ENCODE measurements around the gene DYNLRB1. TPM values are rescaled to one million over a fixed set of nuclear protein-coding genes. Genes with fewer than 3 reads are reported as not detected.

DYNLRB1 gene
- total and polyA plus RNA-seq, 2 donors (not counting 3 experiments of a cell fraction or from before 2014, with no cell fraction given) = 142 to 245 TPM

DNA sequence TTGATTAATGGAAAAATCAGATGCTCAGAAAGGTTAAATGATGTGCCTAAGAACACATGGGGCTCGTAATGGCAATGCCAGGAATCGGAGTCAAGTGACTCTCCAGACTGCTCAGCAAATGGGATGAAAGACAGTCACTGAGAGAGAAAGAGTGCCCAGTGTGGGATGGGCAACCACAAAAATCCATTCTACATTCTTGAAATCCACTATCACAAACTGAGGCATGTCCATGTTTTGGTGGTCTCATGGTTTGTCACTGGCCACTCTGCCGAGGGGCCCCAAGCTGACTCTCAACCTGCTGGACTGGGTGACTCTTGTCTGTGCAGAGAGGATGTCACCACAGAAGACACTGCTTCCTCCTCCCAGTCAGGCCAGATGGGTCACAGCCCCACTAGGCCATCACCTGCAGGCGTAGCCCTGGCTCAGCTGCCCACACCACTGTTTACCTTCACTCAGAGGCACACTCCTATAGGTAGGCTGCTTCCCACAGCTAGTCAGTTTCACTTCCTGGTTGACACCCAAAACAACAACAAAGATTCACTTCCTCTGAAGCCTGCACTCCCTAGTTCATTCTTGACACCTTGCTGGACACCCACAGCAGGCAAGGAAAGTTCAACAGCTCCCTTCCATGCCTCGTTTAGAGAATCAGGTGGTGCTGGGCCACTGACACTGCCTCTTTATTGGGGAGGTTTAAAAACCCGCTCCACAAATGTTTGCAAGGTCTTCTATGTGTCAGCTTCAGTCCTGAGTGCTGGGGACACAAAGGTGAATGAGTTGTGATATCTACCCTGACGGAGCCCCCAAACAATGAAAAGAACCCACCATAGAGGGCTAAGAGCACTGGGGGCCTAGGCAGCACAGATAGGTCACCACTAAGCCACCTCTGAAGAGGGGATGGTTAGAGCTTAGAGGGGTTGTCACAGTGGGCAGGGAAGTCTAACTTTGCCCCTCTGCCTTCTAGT, 64.0 kb downstream of the DYNLRB1 start:
- DNase-seq (ENCODE audit: low read depth, low spot score) (no peak), FAIRE-seq (no peak)
- Histone ChIP-seq H3K4me2 (ENCODE audit: insufficient read depth, low read length) (no peak overlapping the region), H3K4me3 (replicated peaks in 1 of 3; ENCODE audit: insufficient read depth in 1 of 3, low read depth in 1 of 3, low read length in 3 of 3) (no peak overlapping the region), H4K20me1 (replicated peaks; ENCODE audit: control insufficient read depth, extremely low read depth, insufficient read depth, low read length) (no peaks in the 10 kb centered on the region), H3K36me3 (ENCODE audit: control insufficient read depth in 2 of 2, extremely low read depth in 1 of 2, insufficient read depth in 2 of 2, low read length in 2 of 2) (peaks cover 0 to 5% of the 10 kb centered on the region in 2 experiments), H2AFZ (ENCODE audit: low read depth, low read length) (no peak overlapping the region), H3K4me1 (ENCODE audit: control insufficient read depth, extremely low read depth, insufficient read depth, low read length) (peaks cover 14% of the 10 kb centered on the region), H3K27me3 (ENCODE audit: control insufficient read depth in 2 of 2, insufficient read depth in 2 of 2, low read length in 2 of 2) (no peaks in the 10 kb centered on the region), H3K27ac (ENCODE audit: insufficient read depth, low read depth, low read length) (no peak overlapping the region), H3K9me1 (replicated peaks; ENCODE audit: control insufficient read depth, extremely low read depth, insufficient read depth, low read length) (no peaks in the 10 kb centered on the region), H3K9me3 (replicated peaks; ENCODE audit: control insufficient read depth, insufficient read depth, low read length) (no peaks in the 10 kb centered on the region), H3K9ac (replicated peaks; ENCODE audit: extremely low read depth, insufficient read depth, low read length) (no peak overlapping the region), H3K79me2 (ENCODE audit: control insufficient read depth, insufficient read depth, low read length) (no peaks in the 10 kb centered on the region)
- dilution Hi-C loops (cut with MboI; ENCODE audit: extremely low pct_ligation_motif_present, low sequenced_read_pairs) (no loop called here), intact Hi-C loops (cut with micrococcal nuclease) (loop anchor here (1.0 kb wide), 3 partner anchors 128 to 189 kb away; no protein-coding TSS in a partner anchor)
- CTCF ChIA-PET = interaction anchor here (0.9 to 6.1 kb wide), 9 partner anchors 15 to 196 kb away, joined by 3 to 92 read pairs (median 7); partner anchors contain the start of gene TP53INP2
- BruUV-seq (replicated peaks) = no TSS peak
- POLR2A ChIA-PET = no interaction called here
- TF ChIP-seq EZH2 (IDR thresholded peaks at IDR 0.05; ENCODE audit: borderline replicate concordance, low read depth, low read length, severe bottlenecking) (no peak), MYC (IDR thresholded peaks at IDR 0.05; ENCODE audit: low read depth, low read length) (no peak), JUN (IDR thresholded peaks at IDR 0.05; ENCODE audit: borderline replicate concordance, insufficient read depth, insufficient read length, low read depth) (no peak), GATA2 (IDR thresholded peaks at IDR 0.05; ENCODE audit: insufficient read depth, insufficient read length, low read depth, low read length) (no peak), POLR2A (IDR thresholded peaks at IDR 0.05; ENCODE audit: low read depth, low read length) (no peak)
- TF ChIP-seq, protein P1, sequence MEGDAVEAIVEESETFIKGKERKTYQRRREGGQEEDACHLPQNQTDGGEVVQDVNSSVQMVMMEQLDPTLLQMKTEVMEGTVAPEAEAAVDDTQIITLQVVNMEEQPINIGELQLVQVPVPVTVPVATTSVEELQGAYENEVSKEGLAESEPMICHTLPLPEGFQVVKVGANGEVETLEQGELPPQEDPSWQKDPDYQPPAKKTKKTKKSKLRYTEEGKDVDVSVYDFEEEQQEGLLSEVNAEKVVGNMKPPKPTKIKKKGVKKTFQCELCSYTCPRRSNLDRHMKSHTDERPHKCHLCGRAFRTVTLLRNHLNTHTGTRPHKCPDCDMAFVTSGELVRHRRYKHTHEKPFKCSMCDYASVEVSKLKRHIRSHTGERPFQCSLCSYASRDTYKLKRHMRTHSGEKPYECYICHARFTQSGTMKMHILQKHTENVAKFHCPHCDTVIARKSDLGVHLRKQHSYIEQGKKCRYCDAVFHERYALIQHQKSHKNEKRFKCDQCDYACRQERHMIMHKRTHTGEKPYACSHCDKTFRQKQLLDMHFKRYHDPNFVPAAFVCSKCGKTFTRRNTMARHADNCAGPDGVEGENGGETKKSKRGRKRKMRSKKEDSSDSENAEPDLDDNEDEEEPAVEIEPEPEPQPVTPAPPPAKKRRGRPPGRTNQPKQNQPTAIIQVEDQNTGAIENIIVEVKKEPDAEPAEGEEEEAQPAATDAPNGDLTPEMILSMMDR (IDR thresholded peaks at IDR 0.05; ENCODE audit: extremely low read depth in 1 of 2, insufficient read depth in 1 of 2, low read depth in 1 of 2, low read length in 2 of 2) = no peak
